Coronary artery (tissue), 2 donors: ENCODE results near the gene CD93.
A peak's percentile ranks its signal among the peaks of the same experiment; 100 is the strongest.

Source experiments
- DNase-seq: peaks from one replicate; pipeline ENCODE4 v3.0.0-alpha.2; 2017; ENCODE audit warnings: low spot score
- H3K27ac ChIP-seq, 2 donors: fragments of 200-600 bp; sonication (generic); one replicate each; pipeline ENCODE4 v1.5.1; 2016 to 2019
- H3K4me3 ChIP-seq: fragments of 200-600 bp; sonication (generic); 2 replicates; pipeline ENCODE4 v1.5.1; 2016; ENCODE audit warnings: mild to moderate bottlenecking, moderate library complexity
- TF ChIP-seq, protein P1 (sequence below): fragments of 200-600 bp; sonication (generic); IDR thresholded peaks from one replicate; pipeline ENCODE4 v1.5.1; 2019; ENCODE audit warnings: antibody characterized with exemption

Gene CD93

DNA sequence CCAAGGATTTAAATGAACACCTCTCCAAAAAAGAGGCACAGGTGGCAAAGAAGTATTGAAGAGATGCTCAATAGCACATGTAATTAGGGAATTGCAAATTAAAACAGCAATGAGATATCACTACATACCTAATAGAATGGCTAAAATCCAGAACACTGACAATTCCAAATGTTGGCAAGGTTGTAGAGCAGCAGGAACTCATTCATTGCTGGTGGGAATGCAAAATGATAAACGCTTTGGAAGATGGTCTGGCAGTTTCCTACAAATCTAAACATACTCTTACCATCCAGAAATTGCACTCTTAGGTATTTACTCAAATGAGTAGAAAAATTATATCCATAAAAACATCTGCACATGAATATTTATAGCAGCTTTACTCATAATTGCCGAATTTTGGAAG, 17.0 kb downstream of the CD93 start:
- TF ChIP-seq, protein P1, sequence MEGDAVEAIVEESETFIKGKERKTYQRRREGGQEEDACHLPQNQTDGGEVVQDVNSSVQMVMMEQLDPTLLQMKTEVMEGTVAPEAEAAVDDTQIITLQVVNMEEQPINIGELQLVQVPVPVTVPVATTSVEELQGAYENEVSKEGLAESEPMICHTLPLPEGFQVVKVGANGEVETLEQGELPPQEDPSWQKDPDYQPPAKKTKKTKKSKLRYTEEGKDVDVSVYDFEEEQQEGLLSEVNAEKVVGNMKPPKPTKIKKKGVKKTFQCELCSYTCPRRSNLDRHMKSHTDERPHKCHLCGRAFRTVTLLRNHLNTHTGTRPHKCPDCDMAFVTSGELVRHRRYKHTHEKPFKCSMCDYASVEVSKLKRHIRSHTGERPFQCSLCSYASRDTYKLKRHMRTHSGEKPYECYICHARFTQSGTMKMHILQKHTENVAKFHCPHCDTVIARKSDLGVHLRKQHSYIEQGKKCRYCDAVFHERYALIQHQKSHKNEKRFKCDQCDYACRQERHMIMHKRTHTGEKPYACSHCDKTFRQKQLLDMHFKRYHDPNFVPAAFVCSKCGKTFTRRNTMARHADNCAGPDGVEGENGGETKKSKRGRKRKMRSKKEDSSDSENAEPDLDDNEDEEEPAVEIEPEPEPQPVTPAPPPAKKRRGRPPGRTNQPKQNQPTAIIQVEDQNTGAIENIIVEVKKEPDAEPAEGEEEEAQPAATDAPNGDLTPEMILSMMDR: no peak
- no peak overlapping the region for H3K4me3 ChIP-seq

DNA sequence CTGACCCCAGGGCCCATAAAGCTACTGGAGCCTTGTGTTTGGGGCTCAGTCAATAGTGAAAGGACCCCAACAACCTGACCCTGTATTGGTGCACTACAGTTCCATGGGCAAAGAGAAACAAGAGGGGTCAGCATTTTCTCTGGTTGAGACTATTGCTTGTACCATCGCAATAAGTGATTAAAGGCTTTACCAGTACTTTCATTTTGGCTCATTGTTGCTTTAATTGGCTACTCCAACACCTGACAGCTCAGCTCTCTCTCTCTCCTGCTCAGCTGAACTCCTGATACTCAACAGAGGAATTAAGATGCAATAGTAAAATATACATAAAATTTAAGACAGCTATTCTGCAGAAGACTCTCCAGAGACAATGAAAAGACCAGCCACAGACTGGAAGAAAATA, 17.8 kb downstream of the CD93 start:
- no peak for DNase-seq
- Histone ChIP-seq H3K27ac (no peak overlapping the region), H3K4me3 (no peak overlapping the region)
- TF ChIP-seq, protein P1: no peak

More for the DNA sequence above, 17.0 kb downstream of the CD93 start:
- no peak overlapping the region for H3K27ac ChIP-seq
- DNase-seq: no peak

- H3K27ac ChIP-seq: no peak overlapping the region
- no peak overlapping the region for H3K4me3 ChIP-seq
- no peak for DNase-seq
- TF ChIP-seq, protein P1: no peak
Observed at GRCh38 chr20:23066772-23067171, 19.4 kb downstream of the CD93 start.

DNA sequence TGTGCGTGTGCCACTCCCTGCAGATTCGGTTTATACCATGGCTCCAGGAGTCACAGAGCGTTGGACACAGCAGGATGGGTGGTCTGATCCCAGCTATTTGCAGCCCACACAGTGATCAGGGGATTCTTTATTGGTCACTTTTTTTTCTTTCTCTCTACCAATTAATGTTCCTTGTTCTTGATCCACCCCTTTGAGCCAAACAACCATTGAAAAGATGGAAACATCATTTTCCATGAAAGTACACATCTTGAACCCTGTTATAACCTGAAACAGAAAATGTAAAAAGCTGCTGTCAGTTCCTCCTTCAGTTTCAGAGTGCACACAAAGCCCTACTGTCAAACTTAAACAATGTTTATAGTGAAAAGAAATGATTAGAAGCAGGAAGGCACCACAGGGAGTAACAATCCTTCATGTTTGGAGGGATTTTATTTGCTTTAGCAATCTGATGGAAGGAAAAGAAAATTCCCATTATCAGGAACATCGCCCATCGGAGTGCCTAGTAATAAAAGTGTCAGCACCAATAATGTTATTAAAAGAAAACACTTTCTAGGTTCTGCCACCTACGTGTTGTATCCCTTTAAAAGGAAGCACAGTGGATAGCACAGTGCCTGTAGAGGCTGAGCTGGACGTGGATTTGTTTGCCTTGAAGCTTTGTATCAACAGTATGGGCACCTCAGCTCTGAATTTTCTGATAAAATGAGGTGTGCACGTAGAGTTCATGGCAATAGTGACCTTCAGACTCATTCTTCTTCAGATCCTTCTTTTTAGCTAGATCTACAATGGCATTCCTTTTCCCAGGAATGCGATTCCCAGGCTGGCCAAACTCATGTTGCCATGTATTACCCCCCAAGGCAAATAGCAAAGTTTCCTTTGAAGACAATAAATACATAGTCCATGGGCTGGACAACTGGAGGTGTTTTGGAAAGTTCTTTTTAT, 20.6 kb downstream of the CD93 start:
- TF ChIP-seq, protein P1: no peak
- H3K27ac ChIP-seq: no peak overlapping the region
- H3K4me3 ChIP-seq: no peak overlapping the region
- no peak for DNase-seq

- no peak for DNase-seq
- TF ChIP-seq, protein P1: no peak
- H3K27ac ChIP-seq: no peak overlapping the region
- no peak overlapping the region for H3K4me3 ChIP-seq
Observed at GRCh38 chr20:23063581-23063980, 22.5 kb downstream of the CD93 start.

DNA sequence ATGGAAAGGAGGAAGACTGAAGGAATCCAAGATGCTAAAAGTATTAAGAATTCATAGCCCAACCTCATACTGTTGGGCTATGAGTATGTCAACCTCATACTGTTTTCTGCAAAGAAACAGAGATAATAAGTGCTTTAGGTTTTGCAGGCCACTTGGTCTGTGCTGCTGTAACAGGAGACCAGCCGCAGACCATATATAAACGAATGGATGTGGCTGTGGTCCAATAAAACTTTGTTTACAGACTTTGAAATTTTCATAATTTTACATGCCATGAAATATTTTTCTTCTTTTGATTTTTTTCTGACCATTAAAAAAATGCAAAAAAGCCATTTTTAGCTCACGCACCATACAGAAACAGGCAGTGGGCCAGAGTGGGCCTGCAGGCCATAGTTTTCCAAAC, 23.0 kb downstream of the CD93 start:
- H3K4me3 ChIP-seq: no peak overlapping the region
- TF ChIP-seq, protein P1: no peak
- H3K27ac ChIP-seq: peak overlapping the region in 1 of 2 donors; percentile 83
- no peak for DNase-seq

GRCh38 chr20:23062632-23063031, 23.5 kb downstream of the CD93 start:
- DNase-seq: peak; percentile 62
- no peak overlapping the region for H3K4me3 ChIP-seq
- TF ChIP-seq, protein P1: no peak
- H3K27ac ChIP-seq: peak overlapping the region; percentile 71 to 83
